Measurements from ENCODE around the gene SEC63. TPM values are rescaled to one million over a fixed set of nuclear protein-coding genes. Genes with fewer than 3 reads are reported as not detected.
"Not testable (repeated sequence)": the region's sequence is repeated elsewhere in the genome, so short reads cannot be mapped to it uniquely, and the experiment has no call there.

The SEC63 gene
- total RNA-seq, 4 donors from 2014 or later: 24.2 to 44.9 (median 37.2) TPM

- 92% methylated on average over 7 of the region's 7 CpGs for WGBS
- no peak for DNase-seq (ENCODE audit: extremely low spot score)
- H3K4me1 ChIP-seq: peaks cover 0 to 5% (median 0%) of the 10 kb centered on the region in 4 donors
- TF ChIP-seq POLR2A (IDR thresholded peaks at IDR 0.05; ENCODE audit: low read depth) (no peak), CTCF (IDR thresholded peaks at IDR 0.05) (no peak), EP300 (IDR thresholded peaks at IDR 0.05) (no peak), POLR2AphosphoS5 (IDR thresholded peaks at IDR 0.05) (no peak)
- no peaks in the 10 kb centered on the region for H3K9me3 ChIP-seq
- H3K4me3 ChIP-seq: no peak overlapping the region
- no peaks in the 10 kb centered on the region for H3K36me3 ChIP-seq
- H3K27me3 ChIP-seq: no peaks in the 10 kb centered on the region
- intact Hi-C loops (cut with DNase I): no loop called here
- H3K27ac ChIP-seq (replicated peaks in 1 of 4): no peak overlapping the region
Measured at GRCh38 chr6:108001696-108002231, 43.8 kb upstream of the SEC63 start.

GRCh38 chr6:108000259-108000658 lies 42.3 kb upstream of the SEC63 start:
- H3K4me3 ChIP-seq; DNase-seq (ENCODE audit: extremely low spot score); H3K9me3 ChIP-seq; H3K27ac ChIP-seq (replicated peaks in 1 of 4); H3K4me1 ChIP-seq; H3K27me3 ChIP-seq; intact Hi-C loops (cut with DNase I); H3K36me3 ChIP-seq: not testable (repeated sequence)
- WGBS: 93% methylated on average over 5 of the region's 5 CpGs

- no peak for TF ChIP-seq POLR2A (IDR thresholded peaks at IDR 0.05; ENCODE audit: low read depth)
- no peak for TF ChIP-seq POLR2AphosphoS5 (IDR thresholded peaks at IDR 0.05)
- no peak for DNase-seq (ENCODE audit: extremely low spot score)
- Histone ChIP-seq H3K4me1 (peaks cover 0 to 5% (median 0%) of the 10 kb centered on the region in 4 donors), H3K9me3 (no peaks in the 10 kb centered on the region), H3K36me3 (no peaks in the 10 kb centered on the region), H3K27ac (replicated peaks in 1 of 4) (no peak overlapping the region), H3K4me3 (no peak overlapping the region), H3K27me3 (no peaks in the 10 kb centered on the region)
- intact Hi-C loops (cut with DNase I): no loop called here
Measured at GRCh38 chr6:107999341-107999740, 41.3 kb upstream of the SEC63 start.

- intact Hi-C loops (cut with DNase I): no loop called here
- H3K36me3 ChIP-seq: no peaks in the 10 kb centered on the region
- 92% methylated on average over 9 of the region's 9 CpGs for WGBS
- DNase-seq (ENCODE audit: extremely low spot score): no peak
- H3K9me3 ChIP-seq: no peaks in the 10 kb centered on the region
- no peak overlapping the region for H3K27ac ChIP-seq (replicated peaks in 1 of 4)
- no peaks in the 10 kb centered on the region for H3K4me1 ChIP-seq
- H3K4me3 ChIP-seq: no peak overlapping the region
- TF ChIP-seq POLR2A (IDR thresholded peaks at IDR 0.05; ENCODE audit: low read depth): no peak
- TF ChIP-seq CTCF (IDR thresholded peaks at IDR 0.05): no peak
- TF ChIP-seq EP300 (IDR thresholded peaks at IDR 0.05): no peak
- TF ChIP-seq POLR2AphosphoS5 (IDR thresholded peaks at IDR 0.05): no peak
- H3K27me3 ChIP-seq: peaks cover 0 to 4% (median 0%) of the 10 kb centered on the region in 4 donors
Measured at GRCh38 chr6:107991772-107992550, 34.0 kb upstream of the SEC63 start.

GRCh38 chr6:107991061-107991460 lies 33.1 kb upstream of the SEC63 start:
- no peak overlapping the region for H3K4me3 ChIP-seq
- H3K27me3 ChIP-seq: peaks cover 0 to 4% (median 0%) of the 10 kb centered on the region in 4 donors
- intact Hi-C loops (cut with DNase I): no loop called here
- H3K4me1 ChIP-seq: no peaks in the 10 kb centered on the region
- DNase-seq (ENCODE audit: extremely low spot score): no peak
- 82% methylated on average over 4 of the region's 4 CpGs for WGBS
- H3K36me3 ChIP-seq: no peaks in the 10 kb centered on the region
- H3K9me3 ChIP-seq: no peaks in the 10 kb centered on the region
- no peak for TF ChIP-seq POLR2A (IDR thresholded peaks at IDR 0.05; ENCODE audit: low read depth)
- no peak for TF ChIP-seq EP300 (IDR thresholded peaks at IDR 0.05)
- no peak for TF ChIP-seq POLR2AphosphoS5 (IDR thresholded peaks at IDR 0.05)
- no peak for TF ChIP-seq CTCF (IDR thresholded peaks at IDR 0.05)
- no peak overlapping the region for H3K27ac ChIP-seq (replicated peaks in 1 of 4)

GRCh38 chr6:107990587-107990986 lies 32.6 kb upstream of the SEC63 start:
- H3K4me1 ChIP-seq; H3K9me3 ChIP-seq; H3K27me3 ChIP-seq; H3K36me3 ChIP-seq; DNase-seq (ENCODE audit: extremely low spot score); intact Hi-C loops (cut with DNase I); H3K4me3 ChIP-seq; H3K27ac ChIP-seq (replicated peaks in 1 of 4): not testable (repeated sequence)
- 79% methylated on average over 8 of the region's 8 CpGs for WGBS

Measured in esophagus muscularis mucosa (tissue), 4 donors.